ENCODE data around the gene SFN.
"Not testable (repeated sequence)": the region's sequence is repeated elsewhere in the genome, so short reads cannot be mapped to it uniquely, and the experiment has no call there.

The SFN gene

GRCh38 chr1:26864610-26865480 lies 1.9 kb downstream of the SFN start:
- DNase-seq (ENCODE audit: low read depth): peak; percentile 98

- DNase-seq (ENCODE audit: low read depth): not testable (repeated sequence)
Observed at GRCh38 chr1:26873097-26873496, 10.1 kb downstream of the SFN start.

- DNase-seq (ENCODE audit: low read depth): no peak
Observed at GRCh38 chr1:26874896-26875295, 11.9 kb downstream of the SFN start.

- DNase-seq (ENCODE audit: low read depth): no peak
Observed at GRCh38 chr1:26877326-26877725, 14.4 kb downstream of the SFN start.

- DNase-seq (ENCODE audit: low read depth): no peak
Observed at GRCh38 chr1:26879793-26880192, 16.8 kb downstream of the SFN start.

- not testable (repeated sequence) for DNase-seq (ENCODE audit: low read depth)
Observed at GRCh38 chr1:26881611-26882010, 18.7 kb downstream of the SFN start.

- no peak for DNase-seq (ENCODE audit: low read depth)
Observed at GRCh38 chr1:26882696-26883463, 19.9 kb downstream of the SFN start.

- DNase-seq (ENCODE audit: low read depth): peak; percentile 69
Observed at GRCh38 chr1:26887125-26887524, 24.2 kb downstream of the SFN start.

- DNase-seq (ENCODE audit: low read depth): no peak
Observed at GRCh38 chr1:26888231-26888630, 25.3 kb downstream of the SFN start.

GRCh38 chr1:26889551-26890466 lies 26.9 kb downstream of the SFN start, which contains the start of gene GPN2:
Gene GPN2, minus strand, starts transcription at chr1:26890283. Its CDS starts 187 bp downstream, at chr1:26890096.
- peak; percentile 79 for DNase-seq (ENCODE audit: low read depth)

- DNase-seq (ENCODE audit: low read depth): no peak
Observed at GRCh38 chr1:26890467-26890796, 27.5 kb downstream of the SFN start.

GRCh38 chr1:26894263-26894662 lies 31.3 kb downstream of the SFN start:
- no peak for DNase-seq (ENCODE audit: low read depth)

GRCh38 chr1:26897351-26897750 lies 34.4 kb downstream of the SFN start:
- no peak for DNase-seq (ENCODE audit: low read depth)

GRCh38 chr1:26900001-26900814 lies 37.3 kb downstream of the SFN start, which contains the start of gene GPATCH3:
Gene GPATCH3, minus strand, starts transcription at chr1:26900467. Its CDS starts 25 bp downstream, at chr1:26900442.
- DNase-seq (ENCODE audit: low read depth): peak; percentile 94

- no peak for DNase-seq (ENCODE audit: low read depth)
Observed at GRCh38 chr1:26900815-26901511, 38.0 kb downstream of the SFN start.

- peak; percentile 97 for DNase-seq (ENCODE audit: low read depth)
Observed at GRCh38 chr1:26907071-26907917, 44.3 kb downstream of the SFN start.

- no peak for DNase-seq (ENCODE audit: low read depth)
Observed at GRCh38 chr1:26909951-26910342, 47.0 kb downstream of the SFN start.

- no peak for DNase-seq (ENCODE audit: low read depth)
Observed at GRCh38 chr1:26910343-26911160, 47.6 kb downstream of the SFN start.
